ENCODE measurements around the gene NFATC3.

Gene NFATC3

GRCh38 chr16:68219725-68220351, 134.7 kb downstream of the NFATC3 start:
- Mint-ChIP-seq H3K27me3 (no peaks in the 10 kb centered on the region), H3K27ac (no peak overlapping the region), H3K36me3 (peaks cover 15% of the 10 kb centered on the region), H3K4me1 (peaks cover 5% of the 10 kb centered on the region), H3K4me3 (no peak overlapping the region), H3K9me3 (no peaks in the 10 kb centered on the region)
- DNase-seq (ENCODE audit: low spot score in 2 of 2) (no peak), ATAC-seq (ENCODE audit: low read depth) (no peak)

- H3K27ac Mint-ChIP-seq, result no peak overlapping the region
- H3K36me3 Mint-ChIP-seq, result peaks cover 10% of the 10 kb centered on the region
- DNase-seq (ENCODE audit: low spot score in 2 of 2) (no peak), ATAC-seq (ENCODE audit: low read depth) (no peak)
- H3K4me1 Mint-ChIP-seq, result peaks cover 16% of the 10 kb centered on the region
- no peaks in the 10 kb centered on the region for H3K27me3 Mint-ChIP-seq
- H3K4me3 Mint-ChIP-seq, result no peak overlapping the region
- no peaks in the 10 kb centered on the region for H3K9me3 Mint-ChIP-seq
Observed at GRCh38 chr16:68223072-68223471, 137.9 kb downstream of the NFATC3 start.

GRCh38 chr16:68226116-68226515, 140.9 kb downstream of the NFATC3 start:
- ATAC-seq (ENCODE audit: low read depth), result no peak
- Mint-ChIP-seq H3K36me3 (peaks cover 9% of the 10 kb centered on the region), H3K27ac (peak overlapping the region; percentile 67), H3K4me1 (peaks cover 17% of the 10 kb centered on the region), H3K4me3 (no peak overlapping the region), H3K9me3 (no peaks in the 10 kb centered on the region), H3K27me3 (no peaks in the 10 kb centered on the region)
- no peak for DNase-seq (ENCODE audit: low spot score in 2 of 2)

- ATAC-seq (ENCODE audit: low read depth), result peak; percentile 29
- DNase-seq (ENCODE audit: low spot score in 2 of 2), result no peak
- H3K27ac Mint-ChIP-seq, result peak overlapping the region; percentile 72
- H3K4me1 Mint-ChIP-seq, result peaks cover 17% of the 10 kb centered on the region
- no peaks in the 10 kb centered on the region for H3K27me3 Mint-ChIP-seq
- no peaks in the 10 kb centered on the region for H3K9me3 Mint-ChIP-seq
- no peak overlapping the region for H3K4me3 Mint-ChIP-seq
- peaks cover 4% of the 10 kb centered on the region for H3K36me3 Mint-ChIP-seq
Observed at GRCh38 chr16:68227183-68227793, 142.1 kb downstream of the NFATC3 start.

- Mint-ChIP-seq H3K9me3 (no peaks in the 10 kb centered on the region), H3K27me3 (no peaks in the 10 kb centered on the region), H3K36me3 (peaks cover 2% of the 10 kb centered on the region), H3K4me1 (peaks cover 17% of the 10 kb centered on the region), H3K27ac (peak overlapping the region; percentile 72), H3K4me3 (no peak overlapping the region)
- ATAC-seq (ENCODE audit: low read depth), result no peak
- no peak for DNase-seq (ENCODE audit: low spot score in 2 of 2)
Observed at GRCh38 chr16:68227850-68228553, 142.8 kb downstream of the NFATC3 start.

GRCh38 chr16:68228652-68229051, 143.5 kb downstream of the NFATC3 start:
- Mint-ChIP-seq H3K9me3 (no peaks in the 10 kb centered on the region), H3K27me3 (no peaks in the 10 kb centered on the region), H3K27ac (no peak overlapping the region), H3K4me1 (peaks cover 19% of the 10 kb centered on the region), H3K4me3 (no peak overlapping the region), H3K36me3 (peaks cover 2% of the 10 kb centered on the region)
- ATAC-seq (ENCODE audit: low read depth) (no peak), DNase-seq (ENCODE audit: low spot score in 2 of 2) (no peak)

GRCh38 chr16:68229431-68230175, 144.4 kb downstream of the NFATC3 start:
- peak; percentile 41 for ATAC-seq (ENCODE audit: low read depth)
- H3K27me3 Mint-ChIP-seq, result no peaks in the 10 kb centered on the region

GRCh38 chr16:68230176-68230571, 145.0 kb downstream of the NFATC3 start:
- H3K27me3 Mint-ChIP-seq, result no peaks in the 10 kb centered on the region
- peaks cover under 1% of the 10 kb centered on the region for H3K36me3 Mint-ChIP-seq
- no peaks in the 10 kb centered on the region for H3K9me3 Mint-ChIP-seq
- no peak for ATAC-seq (ENCODE audit: low read depth)
- no peak for DNase-seq (ENCODE audit: low spot score in 2 of 2)
- H3K27ac Mint-ChIP-seq, result no peak overlapping the region
- peaks cover 22% of the 10 kb centered on the region for H3K4me1 Mint-ChIP-seq
- H3K4me3 Mint-ChIP-seq, result no peak overlapping the region

More at GRCh38 chr16:68229431-68230175, 144.4 kb downstream of the NFATC3 start:
- Mint-ChIP-seq H3K36me3 (peaks cover 2% of the 10 kb centered on the region), H3K27ac (no peak overlapping the region), H3K9me3 (no peaks in the 10 kb centered on the region), H3K4me3 (no peak overlapping the region), H3K4me1 (peaks cover 19% of the 10 kb centered on the region)
- peak; percentile 51 to 55 for DNase-seq (ENCODE audit: low spot score in 2 of 2)

GRCh38 chr16:68230956-68231355, 145.8 kb downstream of the NFATC3 start:
- H3K4me1 Mint-ChIP-seq, result peaks cover 17% of the 10 kb centered on the region
- no peaks in the 10 kb centered on the region for H3K9me3 Mint-ChIP-seq

GRCh38 chr16:68231384-68232136, 146.4 kb downstream of the NFATC3 start:
- Mint-ChIP-seq H3K4me1 (peaks cover 21% of the 10 kb centered on the region), H3K4me3 (no peak overlapping the region), H3K27ac (no peak overlapping the region), H3K27me3 (no peaks in the 10 kb centered on the region), H3K36me3 (no peaks in the 10 kb centered on the region), H3K9me3 (no peaks in the 10 kb centered on the region)
- no peak for DNase-seq (ENCODE audit: low spot score in 2 of 2)
- no peak for ATAC-seq (ENCODE audit: low read depth)

More at GRCh38 chr16:68230956-68231355, 145.8 kb downstream of the NFATC3 start:
- Mint-ChIP-seq H3K4me3 (no peak overlapping the region), H3K36me3 (no peaks in the 10 kb centered on the region), H3K27ac (no peak overlapping the region), H3K27me3 (no peaks in the 10 kb centered on the region)
- no peak for DNase-seq (ENCODE audit: low spot score in 2 of 2)
- no peak for ATAC-seq (ENCODE audit: low read depth)

- no peaks in the 10 kb centered on the region for H3K27me3 Mint-ChIP-seq
- no peak overlapping the region for H3K4me3 Mint-ChIP-seq
- peaks cover 22% of the 10 kb centered on the region for H3K4me1 Mint-ChIP-seq
- no peaks in the 10 kb centered on the region for H3K36me3 Mint-ChIP-seq
- H3K9me3 Mint-ChIP-seq, result no peaks in the 10 kb centered on the region
- no peak for DNase-seq (ENCODE audit: low spot score in 2 of 2)
- ATAC-seq (ENCODE audit: low read depth), result no peak
- no peak overlapping the region for H3K27ac Mint-ChIP-seq
Observed at GRCh38 chr16:68232335-68232734, 147.2 kb downstream of the NFATC3 start.

GRCh38 chr16:68233085-68233834, 148.1 kb downstream of the NFATC3 start:
- Mint-ChIP-seq H3K4me1 (peaks cover 18% of the 10 kb centered on the region), H3K4me3 (no peak overlapping the region), H3K27ac (peak overlapping the region; percentile 1), H3K9me3 (no peaks in the 10 kb centered on the region), H3K27me3 (no peaks in the 10 kb centered on the region), H3K36me3 (no peaks in the 10 kb centered on the region)
- DNase-seq (ENCODE audit: low spot score in 2 of 2) (no peak), ATAC-seq (ENCODE audit: low read depth) (no peak)

GRCh38 chr16:68233835-68234187, 148.6 kb downstream of the NFATC3 start:
- Mint-ChIP-seq H3K4me1 (peaks cover 19% of the 10 kb centered on the region), H3K36me3 (no peaks in the 10 kb centered on the region), H3K9me3 (no peaks in the 10 kb centered on the region), H3K4me3 (no peak overlapping the region), H3K27me3 (no peaks in the 10 kb centered on the region), H3K27ac (peak overlapping the region; percentile 1)
- ATAC-seq (ENCODE audit: low read depth) (no peak), DNase-seq (ENCODE audit: low spot score in 2 of 2) (no peak)
